DOHH2 (cell line): ENCODE results near the gene CUBN.

Source experiments
- EZH2phosphoT487 ChIP-seq: fragments of 200-600 bp; sonication (generic); IDR thresholded peaks from 2 replicates; pipeline ENCODE4 v1.6.1; 2017; ENCODE audit warnings: borderline replicate concordance, mild to moderate bottlenecking, antibody characterized with exemption, low read length, moderate library complexity, mixed read lengths
- TF ChIP-seq, protein P1 (sequence below): fragments of 200-600 bp; sonication (generic); IDR thresholded peaks from one replicate; pipeline ENCODE4 v1.5.1; 2014; ENCODE audit warnings: antibody characterized with exemption, mild to moderate bottlenecking, low read depth, low read length; ENCODE audit not compliant: poor library complexity, severe bottlenecking

DNA sequence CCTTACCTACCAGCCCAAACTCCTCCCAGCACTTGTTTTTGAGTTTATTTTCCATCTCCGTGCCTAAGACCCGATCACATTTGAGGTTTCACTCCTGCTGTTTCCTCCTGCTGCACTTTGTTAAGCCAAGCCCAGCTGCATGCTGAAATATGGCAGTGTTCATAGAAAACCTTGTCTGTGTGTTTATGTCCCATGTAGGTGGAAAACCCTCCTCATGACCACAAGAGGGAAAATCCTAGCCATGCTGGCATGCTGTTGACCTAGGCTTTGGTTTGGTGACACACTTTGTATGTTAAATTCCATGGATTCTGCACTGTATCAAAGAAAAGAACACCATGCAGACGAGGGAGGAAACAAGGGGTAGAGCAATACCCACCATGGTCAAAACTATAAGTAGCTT lies 154.4 kb downstream of the CUBN start:
- TF ChIP-seq, protein P1, sequence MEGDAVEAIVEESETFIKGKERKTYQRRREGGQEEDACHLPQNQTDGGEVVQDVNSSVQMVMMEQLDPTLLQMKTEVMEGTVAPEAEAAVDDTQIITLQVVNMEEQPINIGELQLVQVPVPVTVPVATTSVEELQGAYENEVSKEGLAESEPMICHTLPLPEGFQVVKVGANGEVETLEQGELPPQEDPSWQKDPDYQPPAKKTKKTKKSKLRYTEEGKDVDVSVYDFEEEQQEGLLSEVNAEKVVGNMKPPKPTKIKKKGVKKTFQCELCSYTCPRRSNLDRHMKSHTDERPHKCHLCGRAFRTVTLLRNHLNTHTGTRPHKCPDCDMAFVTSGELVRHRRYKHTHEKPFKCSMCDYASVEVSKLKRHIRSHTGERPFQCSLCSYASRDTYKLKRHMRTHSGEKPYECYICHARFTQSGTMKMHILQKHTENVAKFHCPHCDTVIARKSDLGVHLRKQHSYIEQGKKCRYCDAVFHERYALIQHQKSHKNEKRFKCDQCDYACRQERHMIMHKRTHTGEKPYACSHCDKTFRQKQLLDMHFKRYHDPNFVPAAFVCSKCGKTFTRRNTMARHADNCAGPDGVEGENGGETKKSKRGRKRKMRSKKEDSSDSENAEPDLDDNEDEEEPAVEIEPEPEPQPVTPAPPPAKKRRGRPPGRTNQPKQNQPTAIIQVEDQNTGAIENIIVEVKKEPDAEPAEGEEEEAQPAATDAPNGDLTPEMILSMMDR, result no peak
- no peak for TF ChIP-seq EZH2phosphoT487
